NCI-H446 treated with DMSO at 0.1 percent for 48 hours (cell line): ENCODE results near the gene PARN.

Experiments
- DNase-seq: peaks from one replicate; lab custom pipeline; 2025; lab: John Stamatoyannopoulos, UW

PARN gene

DNA sequence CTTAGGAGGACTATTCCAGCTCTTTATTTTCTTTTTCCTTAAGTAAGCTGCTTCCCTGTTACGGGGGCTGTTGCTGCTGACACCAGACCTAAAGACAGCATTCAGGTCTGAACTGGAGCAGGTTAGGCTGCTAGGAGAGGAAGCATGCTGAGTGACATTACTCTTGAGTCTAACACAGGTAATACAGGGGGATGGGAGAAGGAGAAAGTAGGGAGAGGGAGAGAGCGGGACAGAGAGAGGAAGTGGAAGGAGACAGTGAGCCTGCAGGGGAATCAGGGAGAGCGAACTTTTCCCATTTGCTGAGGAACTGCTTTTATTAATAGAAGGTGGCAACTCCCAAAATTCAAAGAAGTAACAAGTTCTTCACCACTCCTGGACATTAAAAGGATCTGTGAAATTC lies 130.9 kb downstream of the PARN start:
- no peak for DNase-seq

DNA sequence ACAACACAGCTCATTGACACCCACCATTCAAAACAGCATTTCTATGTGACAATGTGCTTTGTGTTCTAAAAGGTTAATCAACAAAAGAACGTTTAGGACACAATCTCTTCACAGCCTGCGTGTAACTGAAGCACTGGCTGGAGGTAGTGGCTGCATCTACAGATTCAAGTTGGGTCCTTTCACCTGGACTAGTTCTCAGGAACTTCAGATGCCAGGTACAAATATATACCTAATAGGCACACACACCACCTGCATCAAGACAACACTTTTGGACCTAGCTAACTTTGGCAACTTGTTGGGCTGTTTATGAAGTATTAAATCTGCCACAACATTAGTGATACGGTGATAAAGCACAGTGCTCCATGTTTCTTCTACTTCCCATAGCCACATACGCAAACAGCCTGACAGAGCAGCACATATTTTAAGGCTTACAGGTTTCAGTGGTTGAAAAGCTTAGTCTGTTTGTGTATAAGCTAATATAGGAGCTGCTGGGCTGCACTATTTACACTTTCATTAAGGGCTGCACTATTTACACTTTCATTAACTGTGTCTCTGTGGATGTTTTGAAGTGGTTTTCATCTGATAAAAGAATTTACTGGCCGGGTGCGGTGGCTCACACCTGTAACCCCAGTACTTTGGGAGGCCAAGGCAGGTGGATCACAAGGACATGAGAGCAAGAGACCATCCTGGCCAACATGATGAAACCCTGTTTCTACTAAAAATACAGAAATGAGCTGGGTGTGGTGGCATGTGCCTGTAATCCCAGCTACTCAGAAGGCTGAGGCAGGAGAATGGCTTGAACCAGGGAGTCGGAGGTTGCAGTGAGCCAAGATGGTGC lies 132.6 kb downstream of the PARN start:
- DNase-seq: no peak

DNA sequence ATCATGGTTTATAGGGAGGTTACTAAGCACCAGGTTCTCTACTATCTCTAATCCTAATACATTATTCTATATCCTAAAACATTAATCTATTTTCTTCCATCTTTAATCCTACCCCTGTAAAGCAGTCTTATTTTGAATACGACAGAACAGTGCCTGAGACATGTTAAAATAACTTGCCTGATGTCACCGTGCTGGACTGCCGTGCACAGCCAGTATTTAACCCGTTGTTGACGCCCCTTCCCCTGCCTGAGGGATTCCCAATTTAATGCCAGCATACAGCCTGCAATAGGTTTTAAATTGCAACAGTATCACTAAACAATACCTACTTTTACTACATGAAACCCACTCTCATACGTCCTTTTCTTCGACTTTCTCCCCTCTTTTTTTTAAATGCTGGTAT lies 133.3 kb downstream of the PARN start:
- DNase-seq: no peak

DNA sequence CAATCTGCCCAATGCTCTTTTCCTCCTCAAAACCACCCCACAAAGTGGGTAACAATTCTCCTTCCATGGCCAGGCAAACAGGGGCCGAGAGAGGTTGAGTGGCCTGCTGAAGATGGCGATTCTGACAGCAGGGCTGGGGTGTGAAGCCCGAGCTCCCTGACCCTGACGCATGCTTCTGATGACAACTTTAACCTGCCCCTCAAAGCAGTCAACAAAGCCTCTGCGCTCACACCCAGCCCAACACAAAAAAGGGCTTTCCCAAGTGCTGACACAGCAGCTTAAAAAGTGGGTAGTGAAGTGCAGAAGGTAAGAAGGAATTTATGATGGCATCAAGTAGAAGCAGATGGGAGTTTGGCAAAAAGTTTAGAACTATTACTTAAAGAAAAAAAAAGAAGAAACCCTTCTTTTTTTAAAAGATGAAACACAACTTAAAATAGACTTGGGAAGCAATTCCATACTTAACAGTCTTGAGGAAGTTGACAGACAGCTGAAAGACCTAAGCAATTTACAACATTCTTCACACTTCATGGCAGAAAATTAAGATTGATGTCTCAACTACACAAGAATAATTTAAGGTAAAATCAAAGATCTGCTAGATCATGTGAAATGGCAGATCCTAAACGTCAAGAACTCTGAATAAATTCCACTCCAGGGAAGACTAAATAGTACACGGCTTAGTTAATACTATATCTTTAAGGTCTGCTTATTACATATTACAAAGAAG lies 133.9 kb downstream of the PARN start:
- no peak for DNase-seq

DNA sequence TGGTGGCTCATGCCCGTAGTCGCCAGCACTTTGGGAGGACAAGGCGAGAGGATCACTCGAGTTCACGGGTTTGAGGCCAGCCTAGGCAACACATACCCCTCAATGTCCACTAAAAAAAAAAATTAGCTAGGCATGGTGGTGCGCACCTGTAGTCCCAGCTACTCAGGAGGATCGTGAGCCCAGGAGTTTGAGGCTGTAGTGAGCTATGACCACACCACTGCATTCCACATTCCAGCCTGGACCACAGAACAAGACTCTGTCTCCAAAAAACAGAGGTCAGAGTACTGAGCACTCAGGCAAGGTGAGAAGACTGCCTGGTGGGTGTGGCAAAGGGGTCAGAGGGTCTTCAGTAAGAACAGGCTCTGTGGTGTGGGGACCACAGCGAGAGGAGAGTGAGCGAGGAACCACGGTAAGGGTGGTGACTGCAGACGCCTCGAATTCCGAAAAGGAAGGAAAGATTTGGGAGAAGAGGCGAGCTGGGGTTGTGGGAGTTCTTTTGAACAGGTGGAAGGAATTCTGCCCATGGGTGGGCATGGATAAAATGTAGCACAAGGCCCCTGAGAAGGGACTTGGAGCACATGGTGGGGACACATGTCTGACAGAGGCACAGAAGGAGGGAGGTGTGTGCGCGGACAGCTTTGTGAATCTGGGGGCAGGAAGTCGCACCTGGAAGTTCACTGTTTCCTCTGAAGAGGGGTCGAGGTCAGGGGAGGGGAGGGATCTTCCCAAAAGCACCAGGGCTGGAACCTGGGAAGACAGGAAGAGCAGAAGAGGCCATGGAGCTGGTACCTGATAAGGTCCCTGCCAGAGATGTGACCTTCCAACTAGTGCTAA lies 134.6 kb downstream of the PARN start:
- DNase-seq: no peak

- no peak for DNase-seq
These were observed 135.6 kb downstream of the PARN start for GRCh38 chr16:14494396-14494966.

GRCh38 chr16:14493791-14494190 lies 136.3 kb downstream of the PARN start:
- no peak for DNase-seq

DNA sequence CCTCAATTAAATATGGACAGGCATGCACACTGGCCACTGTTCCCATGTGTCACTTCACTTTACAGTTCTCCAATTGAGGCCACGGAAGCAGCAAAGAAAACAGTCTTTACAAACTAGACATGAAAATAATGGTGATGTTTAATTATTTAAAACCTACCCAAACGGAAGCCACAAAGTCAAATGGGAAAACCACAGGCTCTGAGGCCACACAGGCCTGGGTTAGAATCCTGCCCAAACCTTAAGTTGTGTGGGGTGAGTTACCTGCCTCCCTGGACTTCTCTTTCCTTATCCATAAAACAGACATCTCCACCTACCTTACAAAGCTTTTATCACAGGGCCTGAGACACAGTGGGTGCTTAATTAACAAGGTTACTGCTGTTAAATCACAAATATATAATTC lies 137.4 kb downstream of the PARN start:
- DNase-seq: no peak

DNA sequence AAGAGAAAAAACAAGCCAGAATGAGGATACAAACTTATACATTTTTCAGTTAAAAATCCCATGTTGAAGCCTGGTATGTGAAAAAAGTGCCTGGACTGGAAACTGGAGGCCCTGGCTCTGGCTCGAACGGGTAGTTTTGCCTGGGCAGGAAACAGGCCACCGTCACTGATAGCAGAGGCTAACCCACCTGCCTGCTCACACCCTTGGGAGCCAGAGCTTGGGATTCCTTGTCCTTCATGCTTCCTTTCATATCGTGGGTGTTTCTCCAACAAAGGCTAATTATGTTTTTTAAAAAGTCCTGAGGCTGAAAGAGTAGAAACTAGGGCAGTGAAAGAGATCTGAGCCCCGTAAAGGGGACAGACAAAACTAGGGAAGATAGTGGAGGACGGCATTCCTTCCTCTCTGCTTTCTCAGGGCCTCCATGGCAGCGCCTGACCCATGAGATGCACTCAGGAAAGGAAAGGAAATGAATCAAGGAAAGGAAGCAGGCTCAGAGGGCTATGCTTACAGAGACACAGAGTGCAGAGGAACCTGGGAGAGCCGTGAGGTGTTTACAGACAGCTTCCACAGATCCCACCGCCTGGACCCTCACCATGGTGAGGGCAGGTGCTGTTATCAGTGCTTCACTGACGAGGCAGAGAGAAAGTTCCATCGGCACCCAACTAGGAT lies 138.1 kb downstream of the PARN start:
- no peak for DNase-seq

DNA sequence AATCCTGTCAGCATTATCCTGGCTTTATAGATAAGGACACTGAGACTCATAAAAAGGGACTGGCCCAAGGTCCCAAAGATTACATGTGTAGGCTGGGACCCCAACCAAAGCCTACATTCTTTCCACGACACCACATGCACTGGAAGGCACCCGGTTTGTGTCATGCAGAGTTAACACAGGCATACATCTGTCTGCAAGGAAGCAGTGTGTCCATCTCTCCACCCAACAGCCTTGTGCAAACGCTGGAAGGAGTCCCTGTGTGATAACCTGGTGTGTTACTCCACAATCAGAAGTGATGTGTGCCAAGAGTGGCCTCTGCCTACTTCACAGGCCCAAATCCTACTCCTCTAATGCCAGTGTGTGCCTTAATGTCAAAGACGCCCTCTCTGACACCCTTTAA lies 139.8 kb downstream of the PARN start:
- no peak for DNase-seq

DNA sequence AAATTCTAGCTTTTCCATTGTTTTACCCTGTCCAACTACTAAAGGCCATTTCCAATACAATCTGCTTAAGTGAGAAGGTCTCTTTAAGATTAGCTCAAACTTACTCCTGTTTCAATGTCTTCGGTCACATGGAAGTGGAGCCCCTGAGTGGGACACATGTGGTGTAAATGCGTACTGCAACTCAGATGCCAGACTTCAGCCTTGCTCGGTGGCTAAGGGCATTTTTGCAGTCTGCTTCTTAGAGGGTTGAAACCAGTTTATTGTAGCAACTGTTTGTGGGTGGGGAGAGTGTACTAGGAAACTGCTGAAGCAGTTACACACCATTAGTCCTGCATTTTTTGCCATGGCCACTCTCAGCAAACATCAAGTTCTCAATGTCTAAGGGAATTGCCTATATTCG lies 140.6 kb downstream of the PARN start:
- DNase-seq: no peak

DNA sequence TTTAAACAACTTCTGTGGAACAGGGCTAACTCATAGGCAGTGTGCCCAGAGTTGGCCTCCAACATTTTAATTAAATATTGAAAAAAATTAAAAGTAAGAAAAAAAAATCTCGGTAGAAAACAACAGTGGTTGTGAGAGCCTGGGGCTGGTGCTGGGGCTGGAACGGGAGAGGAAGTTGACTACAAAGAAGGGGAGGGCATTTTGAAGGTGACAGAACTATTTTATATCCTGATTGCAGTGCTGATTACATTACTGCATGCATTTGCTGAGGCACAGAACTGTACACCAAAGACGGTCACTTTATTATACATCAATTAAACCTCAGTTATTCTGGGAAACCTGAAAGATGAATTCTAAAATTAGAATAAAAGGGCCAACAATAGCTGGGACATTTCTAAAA lies 142.5 kb downstream of the PARN start:
- DNase-seq: no peak

DNA sequence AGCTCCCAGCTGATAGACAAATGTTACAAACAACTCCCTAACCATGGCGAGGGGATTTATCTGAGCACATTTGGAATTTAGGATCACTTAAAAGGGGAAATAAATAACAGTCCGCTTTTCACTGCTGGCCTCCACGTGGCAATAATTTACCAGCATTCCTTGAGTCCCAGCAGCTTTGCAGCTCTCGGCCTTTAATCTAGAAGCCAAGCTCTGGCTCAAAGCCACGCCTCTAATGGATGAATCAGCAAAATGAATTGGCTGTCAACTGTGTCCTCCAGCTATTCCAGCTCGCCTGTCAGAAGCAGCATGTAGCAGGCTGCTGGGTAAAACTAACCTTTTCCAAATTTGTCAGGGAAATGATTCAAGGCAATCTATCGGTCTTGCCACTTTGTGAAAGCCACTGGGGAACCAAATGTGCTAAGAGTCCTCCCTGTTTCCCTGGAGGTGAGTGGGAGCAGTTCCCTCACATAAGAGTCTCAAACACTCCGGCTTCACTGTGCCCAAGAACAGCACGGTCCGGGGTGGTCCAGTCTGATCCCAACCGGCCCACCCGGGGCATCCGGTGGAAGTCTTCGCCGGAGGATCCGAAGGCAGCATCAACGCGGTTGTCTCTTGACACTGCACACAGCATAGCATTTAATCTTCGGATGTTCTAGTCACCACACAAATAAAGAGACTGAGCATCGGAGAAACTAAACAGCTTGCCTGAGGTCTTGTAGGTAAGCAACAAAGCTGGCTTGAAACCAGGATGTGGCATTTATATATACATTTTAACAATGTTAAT lies 143.3 kb downstream of the PARN start:
- DNase-seq: peak; percentile 81

GRCh38 chr16:14485811-14486519 lies 144.1 kb downstream of the PARN start:
- no peak for DNase-seq

- DNase-seq: no peak
These were observed 144.9 kb downstream of the PARN start for GRCh38 chr16:14485121-14485551.

- no peak for DNase-seq
These were observed 146.2 kb downstream of the PARN start for GRCh38 chr16:14483819-14484385.

DNA sequence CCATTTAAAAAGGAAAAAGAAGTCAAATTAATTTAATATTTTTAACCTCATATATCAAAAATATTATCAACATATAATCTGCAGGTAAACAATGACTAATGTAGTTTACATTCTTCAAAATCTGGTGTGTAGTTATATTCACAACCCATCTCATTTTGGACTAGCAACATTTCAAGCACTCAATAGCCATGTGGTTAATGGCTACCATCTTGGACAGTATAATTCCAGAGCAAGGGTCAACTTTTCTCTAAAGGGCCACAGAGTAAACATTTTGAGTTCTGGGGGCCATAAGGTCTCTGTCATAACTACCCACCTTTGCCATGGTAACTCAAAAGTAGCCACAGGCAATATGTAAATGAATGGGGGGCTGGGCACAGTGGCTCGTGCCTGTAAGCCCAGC lies 153.9 kb downstream of the PARN start:
- no peak for DNase-seq

GRCh38 chr16:14475370-14476139 lies 154.5 kb downstream of the PARN start:
- peak; percentile 49 for DNase-seq

GRCh38 chr16:14473488-14473887 lies 156.6 kb downstream of the PARN start:
- no peak for DNase-seq
